Bronchial epithelial cell (primary cell): ENCODE results near the gene EME2. TPM values are rescaled to one million over a fixed set of nuclear protein-coding genes. Genes with fewer than 3 reads are reported as not detected.
"Not testable (repeated sequence)": the region's sequence is repeated elsewhere in the genome, so short reads cannot be mapped to it uniquely, and the experiment has no call there.

ENCODE experiments used
- DNase-seq: peaks from one replicate; pipeline ENCODE4 v3.0.0-alpha.2; 2010; ENCODE audit warnings: low read depth
- FAIRE-seq: peaks from 2 replicates; lab custom pipeline; 2011; peaks lifted over from hg19 to GRCh38; lab: Jason Lieb, UNC
- H3K27me3 ChIP-seq: 2 replicates; pipeline ENCODE4 v1.5.1; 2011; ENCODE audit warnings: low read length; ENCODE audit not compliant: control insufficient read depth, insufficient read depth
- H3K36me3 ChIP-seq: 2 replicates; pipeline ENCODE4 v1.5.1; 2011; ENCODE audit warnings: low read length; ENCODE audit not compliant: control insufficient read depth, insufficient read depth
- H3K4me3 ChIP-seq: 2 replicates; pipeline ENCODE4 v1.5.1; 2011; ENCODE audit warnings: mild to moderate bottlenecking, low read depth, low read length, control low read depth
- total RNA-seq: library from RNA; depleted of rRNA; stranded (reverse); fragments of >200 nt; gene quantifications from 2 replicates; pipeline ENCODE4 v1.2.1, GENCODE V29; 2014
- TF ChIP-seq, protein P1 (sequence below): IDR thresholded peaks from 2 replicates; pipeline ENCODE4 v1.5.1; 2011; ENCODE audit warnings: mild to moderate bottlenecking, moderate library complexity, low read length, control low read depth, inconsistent platforms; ENCODE audit not compliant: insufficient read depth, severe bottlenecking

The EME2 gene
- total RNA-seq, 1 donor from 2014 or later, result 5.8 TPM

DNA sequence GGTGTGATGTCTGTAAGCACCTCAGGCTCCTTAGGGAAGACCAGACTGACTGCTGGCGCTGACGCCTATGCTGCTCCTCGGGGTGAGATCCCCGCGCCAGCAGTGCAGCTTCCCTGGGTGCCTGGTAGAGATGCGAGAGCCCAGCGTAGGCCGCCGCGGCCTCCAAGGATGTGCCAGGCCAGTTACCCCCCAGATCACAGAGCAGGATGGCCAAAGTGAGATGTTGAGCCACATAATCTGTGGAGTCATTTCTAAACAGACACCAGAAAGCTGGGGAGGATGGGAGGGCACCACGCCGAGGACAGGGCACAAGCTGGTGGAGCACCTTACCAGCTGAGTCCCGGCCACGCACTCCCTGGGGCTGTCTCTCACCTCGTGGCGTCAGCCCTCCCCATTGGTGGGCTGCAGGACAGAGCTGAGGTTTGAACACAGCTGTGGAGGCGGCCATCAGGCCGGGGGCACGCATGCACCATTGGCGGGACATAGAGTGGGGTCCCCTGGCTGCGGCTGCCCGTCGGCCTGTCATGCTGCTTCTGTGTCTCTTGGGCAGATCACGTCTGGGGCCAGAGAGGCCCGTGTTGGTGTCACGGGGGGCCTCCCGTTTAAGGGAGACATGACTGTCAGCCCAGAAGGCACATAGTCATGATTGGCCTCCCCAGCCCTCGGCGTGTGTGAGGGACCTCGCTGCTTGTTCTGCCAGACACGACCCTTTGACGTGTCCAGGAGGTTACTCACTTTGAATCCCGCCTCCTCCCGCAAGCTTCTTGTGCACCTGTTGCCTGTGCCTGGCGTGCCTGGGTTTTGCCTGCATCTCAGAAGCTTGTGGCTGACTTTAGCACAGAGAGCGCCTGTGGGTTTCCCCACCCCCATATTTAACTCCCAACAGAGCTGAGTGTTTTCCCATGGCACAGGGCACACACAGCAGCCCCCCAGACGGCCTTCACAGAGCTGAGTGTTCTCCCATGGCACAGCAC lies 44.7 kb upstream of the EME2 start:
- DNase-seq, result no peak
- TF ChIP-seq, protein P1, sequence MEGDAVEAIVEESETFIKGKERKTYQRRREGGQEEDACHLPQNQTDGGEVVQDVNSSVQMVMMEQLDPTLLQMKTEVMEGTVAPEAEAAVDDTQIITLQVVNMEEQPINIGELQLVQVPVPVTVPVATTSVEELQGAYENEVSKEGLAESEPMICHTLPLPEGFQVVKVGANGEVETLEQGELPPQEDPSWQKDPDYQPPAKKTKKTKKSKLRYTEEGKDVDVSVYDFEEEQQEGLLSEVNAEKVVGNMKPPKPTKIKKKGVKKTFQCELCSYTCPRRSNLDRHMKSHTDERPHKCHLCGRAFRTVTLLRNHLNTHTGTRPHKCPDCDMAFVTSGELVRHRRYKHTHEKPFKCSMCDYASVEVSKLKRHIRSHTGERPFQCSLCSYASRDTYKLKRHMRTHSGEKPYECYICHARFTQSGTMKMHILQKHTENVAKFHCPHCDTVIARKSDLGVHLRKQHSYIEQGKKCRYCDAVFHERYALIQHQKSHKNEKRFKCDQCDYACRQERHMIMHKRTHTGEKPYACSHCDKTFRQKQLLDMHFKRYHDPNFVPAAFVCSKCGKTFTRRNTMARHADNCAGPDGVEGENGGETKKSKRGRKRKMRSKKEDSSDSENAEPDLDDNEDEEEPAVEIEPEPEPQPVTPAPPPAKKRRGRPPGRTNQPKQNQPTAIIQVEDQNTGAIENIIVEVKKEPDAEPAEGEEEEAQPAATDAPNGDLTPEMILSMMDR, result no peak
- peaks cover 23% of the 10 kb centered on the region for H3K36me3 ChIP-seq
- H3K27me3 ChIP-seq, result no peaks in the 10 kb centered on the region
- H3K4me3 ChIP-seq, result no peak overlapping the region
- FAIRE-seq, result no peak

DNA sequence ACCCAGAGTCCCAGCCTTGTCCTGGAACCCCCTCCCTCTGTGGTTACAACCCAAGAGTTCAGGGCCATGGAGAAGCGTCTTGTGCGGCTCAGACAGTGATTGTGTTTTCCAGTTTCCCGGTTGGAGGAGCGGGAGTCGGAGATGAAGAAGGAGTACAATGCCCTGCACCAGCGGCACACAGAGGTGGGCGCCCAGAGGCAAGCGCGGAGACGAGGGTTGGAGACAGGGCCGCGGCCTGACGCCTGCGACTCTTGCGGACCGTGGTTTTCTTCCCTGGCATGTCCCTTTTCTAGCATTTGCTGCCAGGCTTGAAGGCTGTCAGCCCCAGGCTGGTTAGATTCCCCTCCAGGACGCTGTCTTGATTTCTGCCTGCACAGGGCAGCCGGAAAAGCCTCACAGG lies 43.6 kb upstream of the EME2 start:
- FAIRE-seq, result no peak
- no peak for DNase-seq
- Histone ChIP-seq H3K4me3 (no peak overlapping the region), H3K36me3 (peaks cover 28% of the 10 kb centered on the region), H3K27me3 (no peaks in the 10 kb centered on the region)
- TF ChIP-seq, protein P1, result no peak

DNA sequence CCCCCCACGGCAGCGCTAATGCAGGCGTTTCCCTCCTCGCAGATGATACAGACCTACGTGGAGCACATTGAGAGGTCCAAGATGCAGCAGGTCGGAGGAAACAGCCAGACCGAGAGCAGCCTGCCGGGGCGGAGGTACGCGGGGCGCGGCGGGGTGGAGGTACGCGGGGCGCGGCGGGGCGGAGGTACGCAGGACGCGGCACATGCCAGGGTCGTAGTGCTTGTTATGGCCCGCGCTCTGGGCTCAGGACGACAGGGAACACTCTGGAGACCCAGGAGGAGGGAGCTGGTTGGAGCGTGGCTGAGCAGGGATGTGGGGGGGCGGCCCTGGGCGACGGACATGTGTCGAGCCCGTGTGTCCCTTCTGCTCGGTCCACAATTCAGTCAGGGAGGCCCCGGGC lies 43.2 kb upstream of the EME2 start:
- DNase-seq, result no peak
- Histone ChIP-seq H3K27me3 (no peaks in the 10 kb centered on the region), H3K4me3 (no peak overlapping the region), H3K36me3 (peaks cover 28% of the 10 kb centered on the region)
- TF ChIP-seq, protein P1, result no peak
- FAIRE-seq, result no peak

DNA sequence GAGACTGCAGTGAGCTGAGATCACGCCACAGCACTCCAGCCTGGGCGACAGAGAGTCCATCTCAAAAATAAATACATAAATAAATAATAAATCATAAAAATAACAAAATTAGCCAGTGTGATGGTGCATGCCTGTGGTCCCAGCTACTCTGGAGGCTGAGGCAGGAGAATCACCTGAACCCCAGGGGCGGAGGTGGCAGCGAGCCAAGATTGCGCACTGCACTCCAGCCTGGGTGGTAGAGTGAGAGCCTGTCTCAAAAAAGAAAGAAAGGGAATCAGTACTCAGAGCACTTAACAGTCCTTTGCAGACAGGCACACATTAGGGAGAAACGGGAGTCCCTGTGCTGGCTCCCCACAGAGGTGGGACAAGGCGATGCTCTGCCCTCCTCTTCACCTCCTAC lies 41.5 kb upstream of the EME2 start:
- TF ChIP-seq, protein P1, result no peak
- Histone ChIP-seq H3K4me3 (no peak overlapping the region), H3K27me3 (no peaks in the 10 kb centered on the region), H3K36me3 (peaks cover 26% of the 10 kb centered on the region)
- no peak for FAIRE-seq
- DNase-seq, result no peak

DNA sequence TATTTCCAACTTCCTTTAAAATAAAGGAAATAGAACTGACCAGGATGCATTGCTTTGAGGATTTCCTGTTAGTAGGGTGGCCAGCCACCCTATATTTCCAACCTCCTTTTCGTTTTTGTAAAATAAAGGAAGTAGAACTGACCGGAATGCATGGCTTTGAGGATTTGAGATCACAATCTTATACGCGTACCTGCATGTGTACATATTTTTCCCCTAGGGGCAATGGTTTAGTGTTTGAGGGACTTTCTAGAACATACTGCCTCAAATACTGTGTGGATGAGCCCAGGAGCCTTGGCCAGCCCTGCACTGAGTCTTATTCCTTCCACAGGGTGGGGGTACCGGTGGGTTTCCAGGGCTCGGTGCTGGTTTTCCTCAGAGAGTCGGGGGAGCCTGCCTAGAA lies 41.0 kb upstream of the EME2 start:
- Histone ChIP-seq H3K27me3 (no peaks in the 10 kb centered on the region), H3K36me3 (peaks cover 24% of the 10 kb centered on the region), H3K4me3 (no peak overlapping the region)
- DNase-seq (no peak), FAIRE-seq (no peak)
- TF ChIP-seq, protein P1, result no peak

DNA sequence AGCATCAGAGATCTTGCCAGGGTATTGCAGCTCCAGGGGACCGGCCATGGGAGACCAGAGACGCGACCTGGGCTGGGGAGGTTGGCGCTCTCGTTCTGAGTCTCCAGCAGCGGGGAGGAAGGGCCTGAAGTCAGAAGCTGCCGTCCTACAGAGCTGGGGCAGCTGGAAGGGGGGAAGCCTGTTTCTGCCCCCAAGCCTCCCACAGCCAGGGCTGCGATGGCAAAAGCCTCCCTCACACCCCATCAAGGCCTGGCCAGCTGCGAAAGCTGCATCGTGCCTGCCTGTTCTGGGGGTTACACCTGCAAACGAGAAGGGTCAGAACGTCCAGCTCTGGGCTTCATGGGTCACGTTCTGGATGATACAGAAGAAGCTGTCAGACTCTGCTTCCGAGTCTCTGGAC lies 40.5 kb upstream of the EME2 start:
- peak; percentile 7 for FAIRE-seq
- Histone ChIP-seq H3K27me3 (no peaks in the 10 kb centered on the region), H3K36me3 (peaks cover 24% of the 10 kb centered on the region), H3K4me3 (no peak overlapping the region)
- TF ChIP-seq, protein P1, result no peak
- DNase-seq, result no peak

DNA sequence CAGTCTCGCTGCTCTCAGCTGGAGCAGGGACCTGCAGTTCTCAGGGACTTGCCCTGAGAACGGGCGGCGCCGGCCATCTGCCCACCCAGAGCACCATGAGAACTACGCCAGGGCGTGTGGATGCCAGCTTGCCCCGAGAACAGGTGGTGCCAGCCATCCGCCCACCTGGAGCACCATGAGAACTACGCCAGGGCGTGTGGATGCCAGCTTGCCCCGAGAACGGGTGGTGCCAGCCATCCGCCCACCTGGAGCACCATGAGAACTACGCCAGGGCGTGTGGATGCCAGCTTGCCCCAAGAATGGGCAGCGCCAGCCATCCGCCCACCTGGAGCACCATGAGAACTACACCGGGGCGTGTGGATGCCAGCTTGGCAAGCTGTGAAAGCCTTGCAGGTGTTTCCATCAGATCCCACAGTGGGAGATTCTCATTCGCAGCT lies 40.0 kb upstream of the EME2 start:
- peak; percentile 52 for FAIRE-seq
- H3K4me3 ChIP-seq, H3K27me3 ChIP-seq, DNase-seq: not testable (repeated sequence)
- peaks cover 24% of the 10 kb centered on the region for H3K36me3 ChIP-seq
